HG03442 (cell line): ENCODE results near the gene ERC2.

Experiments used
- ATAC-seq: cut with Tn5 transposase; IDR thresholded peaks from one replicate; pipeline ENCODE4 v1.9.1; 2021; ENCODE audit warnings: mild to moderate bottlenecking, moderate library complexity; ENCODE audit not compliant: unreplicated experiment

The ERC2 gene

GRCh38 chr3:56370991-56371775 is 97.1 kb downstream of the ERC2 start:
- no peak for ATAC-seq

GRCh38 chr3:56369914-56370313 is 98.4 kb downstream of the ERC2 start:
- no peak for ATAC-seq

GRCh38 chr3:56368846-56369245 is 99.4 kb downstream of the ERC2 start:
- ATAC-seq, result no peak

GRCh38 chr3:56366641-56367162 is 101.6 kb downstream of the ERC2 start:
- no peak for ATAC-seq

GRCh38 chr3:56365905-56366640 is 102.2 kb downstream of the ERC2 start:
- no peak for ATAC-seq

- no peak for ATAC-seq
Measured at GRCh38 chr3:56364665-56365064, 103.6 kb downstream of the ERC2 start.

- no peak for ATAC-seq
Measured at GRCh38 chr3:56363720-56364119, 104.5 kb downstream of the ERC2 start.

GRCh38 chr3:56361731-56362130 is 106.5 kb downstream of the ERC2 start:
- no peak for ATAC-seq

GRCh38 chr3:56357266-56357665 is 111.0 kb downstream of the ERC2 start:
- ATAC-seq, result no peak

GRCh38 chr3:56356808-56357207 is 111.5 kb downstream of the ERC2 start:
- no peak for ATAC-seq

GRCh38 chr3:56355570-56356185 is 112.6 kb downstream of the ERC2 start:
- no peak for ATAC-seq

- no peak for ATAC-seq
Measured at GRCh38 chr3:56351537-56351936, 116.7 kb downstream of the ERC2 start.

- no peak for ATAC-seq
Measured at GRCh38 chr3:56347219-56347871, 120.9 kb downstream of the ERC2 start.

GRCh38 chr3:56342475-56342874 is 125.8 kb downstream of the ERC2 start:
- ATAC-seq, result no peak

GRCh38 chr3:56339671-56340070 is 128.6 kb downstream of the ERC2 start:
- no peak for ATAC-seq

- no peak for ATAC-seq
Measured at GRCh38 chr3:56339244-56339643, 129.0 kb downstream of the ERC2 start.

- no peak for ATAC-seq
Measured at GRCh38 chr3:56336023-56336422, 132.2 kb downstream of the ERC2 start.

- no peak for ATAC-seq
Measured at GRCh38 chr3:56324473-56324872, 143.8 kb downstream of the ERC2 start.

GRCh38 chr3:56323986-56324420 is 144.3 kb downstream of the ERC2 start:
- ATAC-seq, result no peak

GRCh38 chr3:56322862-56323261 is 145.4 kb downstream of the ERC2 start:
- no peak for ATAC-seq

GRCh38 chr3:56321892-56322291 is 146.4 kb downstream of the ERC2 start:
- ATAC-seq, result no peak
